IMR-90 (cell line): ENCODE data around the gene KRT36. TPM values are rescaled to one million over a fixed set of nuclear protein-coding genes. Genes with fewer than 3 reads are reported as not detected.

Experiments used
- ATAC-seq: fragments of 200-7000 bp; cut with Tn5 transposase; 2 replicates; pipeline ENCODE4 v1.9.1; 2020; ENCODE audit warnings: low read depth, mild to moderate bottlenecking, moderate library complexity
- BruUV-seq: library from RNA; stranded (reverse); fragments of 400-500 nt; replicated peaks from 2 replicates; lab custom pipeline; 2021; lab: Mats Ljungman, UMichigan
- CTCF ChIA-PET: fragments of 300-600 bp; formaldehyde crosslinking; extraction: SDS; loops from one replicate; lab custom pipeline; 2021; ENCODE audit warnings: antibody characterized with exemption; lab: Yijun Ruan, JAX
- POLR2A ChIA-PET: fragments of 300-600 bp; sonication (Branson Sonifier 250); formaldehyde crosslinking; loops from one replicate; lab custom pipeline; 2022; ENCODE audit warnings: antibody characterized with exemption; ENCODE audit not compliant: unreplicated experiment; lab: Charles Lee
- DNase-seq: peaks from one replicate; pipeline ENCODE4 v3.0.0; 2013
- H2AFZ ChIP-seq: replicated peaks from 2 replicates; pipeline ENCODE3; 2013; ENCODE audit warnings: low read length, mild to moderate bottlenecking; ENCODE audit not compliant: poor library complexity
- H2AK5ac ChIP-seq: 2 replicates; pipeline ENCODE4 v1.6.1; 2013; ENCODE audit warnings: low read depth, low read length, inconsistent platforms
- H2AK9ac ChIP-seq: replicated peaks from 2 replicates; pipeline ENCODE3; 2013; ENCODE audit warnings: mild to moderate bottlenecking, low read depth, low read length, moderate library complexity; ENCODE audit not compliant: poor library complexity
- H2BK120ac ChIP-seq: 2 replicates; pipeline ENCODE4 v1.6.1; 2013; ENCODE audit warnings: low read depth, low read length, inconsistent platforms
- H2BK15ac ChIP-seq: 3 replicates; pipeline ENCODE4 v1.6.1; 2013; ENCODE audit warnings: low read depth, low read length, inconsistent platforms
- H2BK20ac ChIP-seq: 2 replicates; pipeline ENCODE4 v1.6.1; 2013; ENCODE audit warnings: low read depth, mild to moderate bottlenecking, inconsistent platforms, low read length, moderate library complexity
- H2BK5ac ChIP-seq: 2 replicates; pipeline ENCODE4 v1.6.1; 2013; ENCODE audit warnings: mild to moderate bottlenecking, low read depth, low read length, inconsistent platforms; ENCODE audit not compliant: poor library complexity, severe bottlenecking
- H3K14ac ChIP-seq: replicated peaks from 2 replicates; pipeline ENCODE4 v1.6.1; 2013; ENCODE audit warnings: low read depth, low read length, inconsistent platforms
- H3K18ac ChIP-seq: 2 replicates; pipeline ENCODE4 v1.6.1; 2013; ENCODE audit warnings: low read depth, low read length, control low read depth
- H3K23ac ChIP-seq: 2 replicates; pipeline ENCODE4 v1.6.1; 2013; ENCODE audit warnings: low read depth, low read length, inconsistent platforms
- H3K27ac ChIP-seq: 2 replicates; pipeline ENCODE4 v1.5.1; 2013; ENCODE audit warnings: mild to moderate bottlenecking, control low read depth, low read length; ENCODE audit not compliant: insufficient read depth
- H3K27me3 ChIP-seq: 2 replicates; pipeline ENCODE4 v1.6.1; 2013; ENCODE audit warnings: low read length; ENCODE audit not compliant: control insufficient read depth, insufficient read depth
- H3K36me3 ChIP-seq: 2 replicates; pipeline ENCODE4 v1.6.1; 2013; ENCODE audit warnings: low read length, mixed read lengths; ENCODE audit not compliant: control insufficient read depth, insufficient read depth
- H3K4ac ChIP-seq: 2 replicates; pipeline ENCODE4 v1.6.1; 2013; ENCODE audit warnings: low read depth, low read length, inconsistent platforms
- H3K4me1 ChIP-seq: 2 replicates; pipeline ENCODE4 v1.6.1; 2013; ENCODE audit warnings: low read length, mixed read lengths; ENCODE audit not compliant: control insufficient read depth, insufficient read depth
- H3K4me2 ChIP-seq: 2 replicates; pipeline ENCODE4 v1.6.1; 2013; ENCODE audit warnings: low read depth, mild to moderate bottlenecking, control low read depth, low read length, moderate library complexity
- H3K4me3 ChIP-seq: 2 replicates; pipeline ENCODE4 v1.5.1; 2013; ENCODE audit warnings: low read depth, mild to moderate bottlenecking, control low read depth, low read length, moderate library complexity; ENCODE audit not compliant: insufficient read depth
- H3K56ac ChIP-seq: 2 replicates; pipeline ENCODE4 v1.6.1; 2013; ENCODE audit warnings: low read length, inconsistent platforms; ENCODE audit not compliant: insufficient read depth; ENCODE audit errors: extremely low read depth
- H3K79me1 ChIP-seq, 2 experiments: 2 replicates each; pipeline ENCODE4 v1.6.1; 2013; ENCODE audit warnings: low read length in 2 of 2, inconsistent platforms in 1 of 2, low read depth in 1 of 2
- H3K9ac ChIP-seq: 2 replicates; pipeline ENCODE4 v1.6.1; 2013; ENCODE audit warnings: low read depth, low read length, control low read depth
- H3K9me1 ChIP-seq: 2 replicates; pipeline ENCODE4 v1.6.1; 2013; ENCODE audit warnings: low read length, inconsistent platforms; ENCODE audit not compliant: insufficient read depth
- H3K9me3 ChIP-seq: 2 replicates; pipeline ENCODE4 v1.6.1; 2013; ENCODE audit warnings: low read length; ENCODE audit not compliant: control insufficient read depth, insufficient read depth
- H4K20me1 ChIP-seq: 2 replicates; pipeline ENCODE4 v1.6.1; 2013; ENCODE audit warnings: low read length, inconsistent platforms; ENCODE audit not compliant: insufficient read depth
- H4K5ac ChIP-seq: 2 replicates; pipeline ENCODE4 v1.6.1; 2013; ENCODE audit warnings: mild to moderate bottlenecking, low read depth, low read length, control low read depth
- H4K8ac ChIP-seq, 2 experiments: 2 replicates each; pipeline ENCODE4 v1.6.1; 2013; ENCODE audit warnings: low read depth in 2 of 2, low read length in 2 of 2, control low read depth in 1 of 2, inconsistent platforms in 1 of 2
- H4K91ac ChIP-seq: 2 replicates; pipeline ENCODE4 v1.6.1; 2013; ENCODE audit warnings: low read depth, low read length, inconsistent platforms; ENCODE audit not compliant: insufficient read depth
- RCOR1 ChIP-seq: IDR thresholded peaks from 2 replicates; pipeline ENCODE4 v1.6.1; 2012; ENCODE audit warnings: mild to moderate bottlenecking, low read length, improper control_type of control experiment; ENCODE audit not compliant: insufficient replicate concordance
- WGBS, 2 experiments: methylation state at CpG; one replicate each; pipeline versions ENCODE4 v1.1.5 to v1.1.7; 2013; ENCODE audit warnings: missing lambda C conversion rate in 2 of 2; ENCODE audit not compliant: insufficient read length in 1 of 2; ENCODE audit errors: extremely low coverage in 2 of 2; 5-methylcytosine and 5-hydroxymethylcytosine counted together
- dilution Hi-C: fragments of 300-500 bp; cut with HindIII; formaldehyde crosslinking; loops from one replicate; pipeline ENCODE4 v1.14.3; 2018; ENCODE audit warnings: low sequenced_read_pairs; ENCODE audit not compliant: unreplicated experiment
- in situ Hi-C: fragments of 300-500 bp; cut with MboI; formaldehyde crosslinking; loops from 3 replicates; pipeline ENCODE4 v1.14.3; 2019; ENCODE audit warnings: low sequenced_read_pairs, inconsistent platforms, mixed read lengths
- intact Hi-C: fragments of 100-400 bp; cut with micrococcal nuclease; formaldehyde crosslinking; loops from 2 replicates; pipeline ENCODE4 v1.10.0; 2022
- polyA plus RNA-seq, 3 experiments: library from polyadenylated mRNA; depleted of rRNA; stranded (reverse); fragments of >200 nt; gene quantifications; 2 replicates each; pipeline ENCODE4 v1.2.3, GENCODE V29; 2012; ENCODE audit warnings: low replicate concordance in 1 of 3
- total RNA-seq: library from RNA; depleted of rRNA; stranded (reverse); fragments of >200 nt; gene quantifications from 2 replicates; pipeline ENCODE4 v1.2.3, GENCODE V29; 2012
- TF ChIP-seq, protein P1 (sequence below): fragments of 150-350 bp; IDR thresholded peaks from 2 replicates; pipeline ENCODE4 v1.6.1; 2017; ENCODE audit warnings: mild to moderate bottlenecking, antibody characterized with exemption, low read length, low read depth

KRT36 gene
- total and polyA plus RNA-seq, 2 of the 4 experiments (the other 2 are of a cell fraction), result not detected

DNA sequence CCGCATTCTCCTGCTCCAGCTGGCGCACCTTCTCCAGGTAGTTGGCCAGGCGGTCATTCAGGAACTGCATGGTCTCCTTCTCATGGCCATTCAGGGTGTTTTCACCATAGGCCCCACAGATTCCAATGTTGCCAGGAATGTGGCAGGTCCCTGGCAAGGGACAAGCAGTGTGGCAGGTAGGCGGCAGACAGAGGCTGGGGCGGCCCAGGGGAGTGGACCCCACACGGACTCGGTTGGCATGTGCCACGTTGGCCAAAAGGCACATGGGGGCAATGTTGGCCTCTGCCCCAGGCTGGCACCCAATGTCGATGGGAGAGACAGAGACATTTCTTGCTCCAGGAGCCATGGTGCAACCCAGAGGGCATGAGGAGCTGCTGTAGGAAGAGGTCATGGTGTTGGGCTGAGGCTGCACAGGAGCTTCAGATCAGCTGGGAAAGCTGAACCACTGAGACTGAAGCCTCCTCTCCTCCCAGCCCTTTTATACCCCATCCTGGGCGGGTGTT lies 49.1 kb downstream of the KRT36 start, which contains the start of gene KRT38:
KRT38 (minus strand) TSS at position 453 of the 503 bp plus-strand sequence; CDS start at position 391, 62 bp downstream.
- peak within 1 kb of the TSS; percentile 3; the same call in 1 of the 2 replicates for H2AK5ac ChIP-seq
- H3K79me1 ChIP-seq, result no peaks in the 10 kb centered on the region
- in situ Hi-C loops (no loop called here), intact Hi-C loops (no loop called here), dilution Hi-C loops (no loop called here)
- no peak within 1 kb of the TSS; the same call in 1 of the 2 replicates for H4K91ac ChIP-seq
- ATAC-seq, result no peak
- H4K8ac ChIP-seq, result no peak within 1 kb of the TSS
- H2BK120ac ChIP-seq, result no peak within 1 kb of the TSS; the same call in 1 of the 2 replicates
- BruUV-seq, result no TSS peak
- H3K23ac ChIP-seq, result no peak within 1 kb of the TSS
- ChIA-PET POLR2A (no interaction called here), CTCF (no interaction called here)
- 0 out of 2 replicates have a peak within 1 kb of the TSS, but pooled peaks have one; percentile 13 for H3K18ac ChIP-seq
- H3K14ac ChIP-seq, result no peak within 1 kb of the TSS
- H2BK15ac ChIP-seq, result peak within 1 kb of the TSS; percentile 26; the same call in 1 of the 3 replicates
- no peak within 1 kb of the TSS for H3K4ac ChIP-seq
- H2AK9ac ChIP-seq, result no peak within 1 kb of the TSS
- H2BK5ac ChIP-seq, result no peak within 1 kb of the TSS
- 83% methylated on average over 7 of the region's 10 CpGs; no CpG with 5 or more reads in 1 of the 2 experiments for WGBS, 2 experiments
- H2BK20ac ChIP-seq, result no peak within 1 kb of the TSS
- no peaks in the 10 kb centered on the region for H3K27me3 ChIP-seq
- no peak for TF ChIP-seq RCOR1
- TF ChIP-seq, protein P1, sequence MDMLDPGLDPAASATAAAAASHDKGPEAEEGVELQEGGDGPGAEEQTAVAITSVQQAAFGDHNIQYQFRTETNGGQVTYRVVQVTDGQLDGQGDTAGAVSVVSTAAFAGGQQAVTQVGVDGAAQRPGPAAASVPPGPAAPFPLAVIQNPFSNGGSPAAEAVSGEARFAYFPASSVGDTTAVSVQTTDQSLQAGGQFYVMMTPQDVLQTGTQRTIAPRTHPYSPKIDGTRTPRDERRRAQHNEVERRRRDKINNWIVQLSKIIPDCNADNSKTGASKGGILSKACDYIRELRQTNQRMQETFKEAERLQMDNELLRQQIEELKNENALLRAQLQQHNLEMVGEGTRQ, result no peak
- no peak for DNase-seq
- no peak within 1 kb of the TSS for H3K56ac ChIP-seq
- no peak within 1 kb of the TSS for H4K5ac ChIP-seq
- no peak within 1 kb of the TSS for H3K4me3 ChIP-seq
- no peak within 1 kb of the TSS for H3K27ac ChIP-seq
- peaks cover 5% of the 10 kb centered on the region for H3K9me1 ChIP-seq
- no peak within 1 kb of the TSS for H3K4me2 ChIP-seq
- peaks cover 7% of the 10 kb centered on the region; the same call in 1 of the 2 replicates for H3K4me1 ChIP-seq
- H2AFZ ChIP-seq, result no peak within 1 kb of the TSS
- H4K20me1 ChIP-seq, result no peaks in the 10 kb centered on the region
- H3K9ac ChIP-seq, result no peak within 1 kb of the TSS
- H3K36me3 ChIP-seq, result no peaks in the 10 kb centered on the region
- H3K9me3 ChIP-seq, result no peaks in the 10 kb centered on the region
